DND-41 (cell line): ENCODE measurements around the gene PYGB.
"Not testable (repeated sequence)": the region's sequence is repeated elsewhere in the genome, so short reads cannot be mapped to it uniquely, and the experiment has no call there.

Experiments
- ATAC-seq: fragments of 200-7000 bp; cut with Tn5 transposase; 3 replicates; pipeline ENCODE4 v1.9.1; 2021; ENCODE audit warnings: low read depth; ENCODE audit not compliant: insufficient read depth
- DNase-seq: peaks from one replicate; pipeline ENCODE4 v3.0.0-alpha.2; 2020
- H2AFZ ChIP-seq: 2 replicates; pipeline ENCODE4 v1.6.0; 2012; ENCODE audit warnings: low read depth, low read length
- H3K27ac ChIP-seq: 2 replicates; pipeline ENCODE4 v1.5.1; 2012; ENCODE audit warnings: low read length, inconsistent platforms
- H3K27me3 ChIP-seq: fragments of 200-600 bp; sonication (generic); 2 replicates; pipeline ENCODE4 v1.6.0; 2012; ENCODE audit warnings: low read length, mild to moderate bottlenecking, inconsistent platforms; ENCODE audit not compliant: insufficient read depth, poor library complexity
- H3K36me3 ChIP-seq: 2 replicates; pipeline ENCODE4 v1.5.1; 2012; ENCODE audit warnings: low read length, inconsistent platforms; ENCODE audit not compliant: insufficient read depth
- H3K4me1 ChIP-seq: 2 replicates; pipeline ENCODE4 v1.5.1; 2012; ENCODE audit warnings: mild to moderate bottlenecking, low read length; ENCODE audit not compliant: insufficient read depth
- H3K4me2 ChIP-seq: 2 replicates; pipeline ENCODE4 v1.6.0; 2012; ENCODE audit warnings: mild to moderate bottlenecking, moderate library complexity, low read length, inconsistent platforms; ENCODE audit not compliant: insufficient read depth
- H3K4me3 ChIP-seq, 2 experiments: fragments of 200-600 bp in 1 of 2; shearing (Covaris generic) in 1 of 2; 2 replicates each; pipeline ENCODE4 v1.5.1; 2012 to 2016; ENCODE audit warnings: inconsistent platforms in 2 of 2, low read length in 2 of 2, mild to moderate bottlenecking in 2 of 2, low read depth in 1 of 2, moderate library complexity in 1 of 2
- H3K79me2 ChIP-seq: 2 replicates; pipeline ENCODE4 v1.6.0; 2012; ENCODE audit warnings: low read length, inconsistent platforms; ENCODE audit not compliant: insufficient read depth
- H3K9ac ChIP-seq: 2 replicates; pipeline ENCODE4 v1.6.0; 2012; ENCODE audit warnings: low read depth, mild to moderate bottlenecking, inconsistent platforms, low read length, moderate library complexity
- H3K9me3 ChIP-seq: 2 replicates; pipeline ENCODE4 v1.5.1; 2012; ENCODE audit warnings: low read length, moderate library complexity, mild to moderate bottlenecking, inconsistent platforms; ENCODE audit not compliant: insufficient read depth, severe bottlenecking
- H4K20me1 ChIP-seq: 2 replicates; pipeline ENCODE4 v1.6.0; 2012; ENCODE audit warnings: low read length; ENCODE audit not compliant: insufficient read depth
- EZH2 ChIP-seq: IDR thresholded peaks from 3 replicates; pipeline ENCODE4 v1.6.1; 2012; ENCODE audit warnings: borderline replicate concordance, low read depth, mild to moderate bottlenecking, moderate library complexity, low read length, inconsistent platforms; ENCODE audit not compliant: severe bottlenecking
- TF ChIP-seq, protein P1 (sequence below): IDR thresholded peaks from 2 replicates; pipeline ENCODE4 v1.5.1; 2012; ENCODE audit warnings: borderline replicate concordance, low read length, moderate library complexity, mild to moderate bottlenecking; ENCODE audit not compliant: poor library complexity, severe bottlenecking; ENCODE audit errors: extremely low read depth

Gene PYGB

DNA sequence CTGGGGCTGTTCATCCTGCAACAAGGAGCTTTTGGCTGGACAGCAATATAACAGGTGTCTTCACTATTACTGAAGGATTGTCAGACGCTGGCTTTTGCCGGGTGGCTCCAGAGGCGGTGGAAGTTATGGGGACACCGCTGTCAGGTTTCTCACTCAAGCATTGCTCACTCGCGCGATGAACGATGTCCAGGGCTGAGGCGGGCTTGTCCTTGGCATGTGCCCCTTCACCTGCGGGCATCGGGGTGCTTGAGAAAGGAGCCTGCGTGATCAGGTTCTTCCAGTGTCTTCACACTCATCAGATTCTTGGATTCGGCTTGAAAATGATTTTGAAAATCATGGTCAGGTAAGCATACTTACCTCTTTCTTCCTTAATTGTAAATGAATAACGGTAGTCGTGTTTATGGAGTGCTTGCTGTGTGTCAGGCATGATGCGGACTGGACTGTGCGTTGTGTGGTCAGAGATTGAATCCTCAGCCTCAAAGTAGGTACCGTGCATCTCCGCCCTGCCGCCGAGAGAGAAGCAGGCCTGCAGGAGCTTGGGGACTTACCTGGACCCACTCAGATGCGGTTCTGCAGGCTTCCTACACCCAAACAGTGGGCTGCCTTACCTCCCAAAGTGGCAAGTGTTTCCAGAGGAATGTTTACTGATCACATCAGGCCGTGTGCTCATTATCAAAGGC is 18.3 kb upstream of the PYGB start:
- H4K20me1 ChIP-seq = peaks cover 4% of the 10 kb centered on the region; the same call in 1 of the 2 replicates
- TF ChIP-seq, protein P1, sequence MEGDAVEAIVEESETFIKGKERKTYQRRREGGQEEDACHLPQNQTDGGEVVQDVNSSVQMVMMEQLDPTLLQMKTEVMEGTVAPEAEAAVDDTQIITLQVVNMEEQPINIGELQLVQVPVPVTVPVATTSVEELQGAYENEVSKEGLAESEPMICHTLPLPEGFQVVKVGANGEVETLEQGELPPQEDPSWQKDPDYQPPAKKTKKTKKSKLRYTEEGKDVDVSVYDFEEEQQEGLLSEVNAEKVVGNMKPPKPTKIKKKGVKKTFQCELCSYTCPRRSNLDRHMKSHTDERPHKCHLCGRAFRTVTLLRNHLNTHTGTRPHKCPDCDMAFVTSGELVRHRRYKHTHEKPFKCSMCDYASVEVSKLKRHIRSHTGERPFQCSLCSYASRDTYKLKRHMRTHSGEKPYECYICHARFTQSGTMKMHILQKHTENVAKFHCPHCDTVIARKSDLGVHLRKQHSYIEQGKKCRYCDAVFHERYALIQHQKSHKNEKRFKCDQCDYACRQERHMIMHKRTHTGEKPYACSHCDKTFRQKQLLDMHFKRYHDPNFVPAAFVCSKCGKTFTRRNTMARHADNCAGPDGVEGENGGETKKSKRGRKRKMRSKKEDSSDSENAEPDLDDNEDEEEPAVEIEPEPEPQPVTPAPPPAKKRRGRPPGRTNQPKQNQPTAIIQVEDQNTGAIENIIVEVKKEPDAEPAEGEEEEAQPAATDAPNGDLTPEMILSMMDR = no peak
- no peak for TF ChIP-seq EZH2
- H3K9me3 ChIP-seq = no peaks in the 10 kb centered on the region
- no peak overlapping the region for H2AFZ ChIP-seq
- H3K27ac ChIP-seq = no peak overlapping the region
- ATAC-seq = no peak
- no peaks in the 10 kb centered on the region for H3K27me3 ChIP-seq
- peaks cover 20% of the 10 kb centered on the region for H3K36me3 ChIP-seq
- H3K4me3 ChIP-seq = no peak overlapping the region
- no peak overlapping the region for H3K9ac ChIP-seq
- no peaks in the 10 kb centered on the region for H3K4me1 ChIP-seq
- no peak overlapping the region for H3K4me2 ChIP-seq
- no peaks in the 10 kb centered on the region for H3K79me2 ChIP-seq
- no peak for DNase-seq

DNA sequence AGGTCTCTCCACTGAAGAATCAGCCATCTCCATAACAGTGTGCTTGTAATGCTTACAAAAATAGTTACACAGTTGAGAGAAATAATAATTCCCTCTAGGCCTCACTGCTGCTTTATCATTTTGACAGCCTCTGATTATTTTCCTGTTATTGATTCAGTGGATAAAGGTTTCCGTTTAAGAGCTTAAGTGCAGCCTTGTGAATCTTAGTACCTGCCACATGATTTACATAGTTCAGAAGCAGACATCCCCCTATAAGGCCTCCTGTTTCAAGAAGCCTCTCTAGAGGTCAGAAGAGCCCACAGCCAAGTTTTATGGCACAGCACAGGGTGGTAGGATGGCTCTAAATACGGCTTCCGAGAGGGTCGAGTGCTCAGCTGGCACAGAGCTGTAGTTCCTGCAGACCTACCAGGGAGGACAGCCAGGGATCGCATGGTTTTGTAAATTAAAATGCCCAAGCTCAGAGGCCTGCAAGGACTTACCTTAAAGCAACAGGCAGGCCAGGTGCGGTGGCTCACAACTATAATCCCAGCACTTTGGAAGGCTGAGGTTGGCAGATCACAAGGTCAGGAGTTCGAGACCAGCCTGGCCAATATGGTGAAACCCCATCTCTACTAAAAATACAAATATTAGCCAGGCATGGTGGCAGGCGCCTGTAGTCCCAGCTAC is 17.6 kb upstream of the PYGB start:
- DNase-seq (no peak), ATAC-seq (no peak)
- Histone ChIP-seq H3K9ac (no peak overlapping the region), H3K4me3 (no peak overlapping the region), H3K27me3 (no peaks in the 10 kb centered on the region), H3K4me1 (no peaks in the 10 kb centered on the region), H3K79me2 (no peaks in the 10 kb centered on the region), H3K4me2 (no peak overlapping the region), H3K9me3 (no peaks in the 10 kb centered on the region), H2AFZ (no peak overlapping the region), H4K20me1 (0 out of 2 replicates have a peak, but pooled peaks cover 4% of the 10 kb centered on the region), H3K27ac (no peak overlapping the region), H3K36me3 (peaks cover 13% of the 10 kb centered on the region)
- TF ChIP-seq, protein P1 = no peak
- TF ChIP-seq EZH2 = no peak

GRCh38 chr20:25233016-25233772 is 14.7 kb upstream of the PYGB start:
- Histone ChIP-seq H3K36me3 (no peaks in the 10 kb centered on the region), H3K4me2 (no peak overlapping the region), H3K4me3 (no peak overlapping the region), H3K27ac (no peak overlapping the region), H3K4me1 (peaks cover 9% of the 10 kb centered on the region), H3K9ac (no peak overlapping the region), H2AFZ (no peak overlapping the region), H3K79me2 (no peaks in the 10 kb centered on the region), H4K20me1 (no peaks in the 10 kb centered on the region), H3K9me3 (no peaks in the 10 kb centered on the region), H3K27me3 (no peaks in the 10 kb centered on the region)
- TF ChIP-seq, protein P1 = no peak
- no peak for TF ChIP-seq EZH2
- DNase-seq (no peak), ATAC-seq (no peak)

- not testable (repeated sequence) for H3K4me3 ChIP-seq, H3K4me2 ChIP-seq, H4K20me1 ChIP-seq, H3K79me2 ChIP-seq, H3K9ac ChIP-seq, H3K9me3 ChIP-seq, H3K27me3 ChIP-seq, H3K27ac ChIP-seq, H3K36me3 ChIP-seq, DNase-seq, ATAC-seq, H2AFZ ChIP-seq
- H3K4me1 ChIP-seq = peaks cover 14% of the 10 kb centered on the region
Measured at GRCh38 chr20:25234009-25234849, 13.7 kb upstream of the PYGB start.
